Measurements from ENCODE around the gene FBXO21. TPM values are rescaled to one million over a fixed set of nuclear protein-coding genes. Genes with fewer than 3 reads are reported as not detected.

Gene FBXO21
- total RNA-seq, 1 experiment from 2014 or later: 230 TPM

DNA sequence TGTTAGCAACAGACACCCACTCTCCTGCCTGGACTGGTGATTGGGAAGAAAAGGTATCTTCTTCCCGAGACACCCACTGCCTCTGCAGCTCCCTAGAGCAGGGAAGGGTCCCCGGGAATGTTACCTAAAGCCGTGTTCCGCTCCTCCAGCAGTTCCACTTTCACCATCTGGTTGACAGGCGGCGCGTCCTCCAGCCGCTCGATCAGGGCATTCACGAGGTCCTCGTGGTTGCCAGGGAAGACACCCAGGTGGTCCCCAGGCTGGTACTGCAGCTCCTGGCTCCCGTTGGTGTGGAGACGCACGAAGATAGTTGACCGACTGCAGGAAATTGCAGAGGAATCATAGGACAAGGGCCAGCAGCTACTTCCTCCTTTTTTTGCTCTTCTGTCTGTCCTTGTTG lies 44.2 kb upstream of the FBXO21 start:
- no TSS peak for BruUV-seq (replicated peaks)
- ChIA-PET POLR2A (ENCODE audit: unreplicated experiment) (no interaction called here), CTCF (no interaction called here)
- H3K79me2 ChIP-seq (ENCODE audit: low read length): no peaks in the 10 kb centered on the region
- H3F3A ChIP-seq (ENCODE audit: low read length, unreplicated experiment): no peaks in the 10 kb centered on the region
- H3K4me2 ChIP-seq (ENCODE audit: low read length): no peak overlapping the region
- no peaks in the 10 kb centered on the region for H3K36me3 ChIP-seq (ENCODE audit: low read depth, low read length)
- H2AFZ ChIP-seq (ENCODE audit: low read length): no peak overlapping the region
- H3K9ac ChIP-seq (ENCODE audit: low read length): no peak overlapping the region
- no peak for DNase-seq
- ATAC-seq: no peak
- H3K27me3 ChIP-seq (ENCODE audit: low read length): peaks cover 5% of the 10 kb centered on the region; the same call in 1 of the 2 replicates
- no peak overlapping the region for H3K27ac ChIP-seq (ENCODE audit: low read length)
- H3K9me2 ChIP-seq (replicated peaks; ENCODE audit: low read length): no peaks in the 10 kb centered on the region
- intact Hi-C loops (cut with micrococcal nuclease): no loop called here
- H3K9me3 ChIP-seq (ENCODE audit: low read length): no peaks in the 10 kb centered on the region
- TF ChIP-seq EZH2phosphoT487 (IDR thresholded peaks at IDR 0.05; ENCODE audit: borderline replicate concordance, low read length): no peak
- TF ChIP-seq EZH2 (IDR thresholded peaks at IDR 0.05; ENCODE audit: low read length, unreplicated experiment): no peak
- TF ChIP-seq, protein P1, sequence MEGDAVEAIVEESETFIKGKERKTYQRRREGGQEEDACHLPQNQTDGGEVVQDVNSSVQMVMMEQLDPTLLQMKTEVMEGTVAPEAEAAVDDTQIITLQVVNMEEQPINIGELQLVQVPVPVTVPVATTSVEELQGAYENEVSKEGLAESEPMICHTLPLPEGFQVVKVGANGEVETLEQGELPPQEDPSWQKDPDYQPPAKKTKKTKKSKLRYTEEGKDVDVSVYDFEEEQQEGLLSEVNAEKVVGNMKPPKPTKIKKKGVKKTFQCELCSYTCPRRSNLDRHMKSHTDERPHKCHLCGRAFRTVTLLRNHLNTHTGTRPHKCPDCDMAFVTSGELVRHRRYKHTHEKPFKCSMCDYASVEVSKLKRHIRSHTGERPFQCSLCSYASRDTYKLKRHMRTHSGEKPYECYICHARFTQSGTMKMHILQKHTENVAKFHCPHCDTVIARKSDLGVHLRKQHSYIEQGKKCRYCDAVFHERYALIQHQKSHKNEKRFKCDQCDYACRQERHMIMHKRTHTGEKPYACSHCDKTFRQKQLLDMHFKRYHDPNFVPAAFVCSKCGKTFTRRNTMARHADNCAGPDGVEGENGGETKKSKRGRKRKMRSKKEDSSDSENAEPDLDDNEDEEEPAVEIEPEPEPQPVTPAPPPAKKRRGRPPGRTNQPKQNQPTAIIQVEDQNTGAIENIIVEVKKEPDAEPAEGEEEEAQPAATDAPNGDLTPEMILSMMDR (conservative IDR thresholded peaks at IDR 0.05; ENCODE audit: low read depth, low read length): no peak
- H3K4me1 ChIP-seq (ENCODE audit: insufficient read depth, low read length): no peaks in the 10 kb centered on the region
- H4K20me1 ChIP-seq (ENCODE audit: low read length): 0 out of 2 replicates have a peak, but pooled peaks cover 4% of the 10 kb centered on the region
- no peak overlapping the region for H3K4me3 ChIP-seq (ENCODE audit: low read length)

DNA sequence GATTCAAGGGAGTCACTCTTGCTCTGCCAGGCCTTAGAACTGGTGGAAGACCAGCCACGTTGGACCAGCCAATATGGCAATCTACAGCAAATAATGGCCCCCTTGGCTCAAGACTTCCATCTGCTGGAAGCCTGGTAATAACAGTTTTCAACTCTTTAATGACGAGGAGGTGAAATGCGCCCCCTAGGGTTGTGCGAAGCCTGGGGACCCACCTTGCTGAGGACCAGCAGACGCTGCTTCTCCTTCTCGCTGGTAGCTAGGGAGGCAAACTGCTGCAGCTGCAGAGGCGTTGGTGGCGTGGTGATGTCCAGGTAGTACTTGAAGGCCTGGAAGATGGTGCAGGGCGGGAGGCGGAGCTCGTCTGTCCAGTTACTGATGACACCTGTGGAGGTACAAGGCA lies 41.5 kb upstream of the FBXO21 start:
- H3K9me2 ChIP-seq (replicated peaks; ENCODE audit: low read length): no peaks in the 10 kb centered on the region
- H3K36me3 ChIP-seq (ENCODE audit: low read depth, low read length): no peaks in the 10 kb centered on the region
- H3K27me3 ChIP-seq (ENCODE audit: low read length): no peaks in the 10 kb centered on the region
- H3K4me2 ChIP-seq (ENCODE audit: low read length): no peak overlapping the region
- no peaks in the 10 kb centered on the region for H3F3A ChIP-seq (ENCODE audit: low read length, unreplicated experiment)
- intact Hi-C loops (cut with micrococcal nuclease): no loop called here
- ChIA-PET POLR2A (ENCODE audit: unreplicated experiment) (no interaction called here), CTCF (interaction anchor here (0.6 kb wide), 1 partner anchor 10 kb away, joined by 3 read pairs; no protein-coding TSS in a partner anchor)
- H3K4me3 ChIP-seq (ENCODE audit: low read length): no peak overlapping the region
- H2AFZ ChIP-seq (ENCODE audit: low read length): no peak overlapping the region
- no peaks in the 10 kb centered on the region for H4K20me1 ChIP-seq (ENCODE audit: low read length)
- BruUV-seq (replicated peaks): no TSS peak
- H3K79me2 ChIP-seq (ENCODE audit: low read length): no peaks in the 10 kb centered on the region
- no peak overlapping the region for H3K27ac ChIP-seq (ENCODE audit: low read length)
- no peak for DNase-seq
- no peak overlapping the region for H3K9ac ChIP-seq (ENCODE audit: low read length)
- H3K9me3 ChIP-seq (ENCODE audit: low read length): no peaks in the 10 kb centered on the region
- TF ChIP-seq, protein P1 (conservative IDR thresholded peaks at IDR 0.05; ENCODE audit: low read depth, low read length): peak; percentile 57; the same call in 1 of the 2 replicates
- no peak for TF ChIP-seq EZH2phosphoT487 (IDR thresholded peaks at IDR 0.05; ENCODE audit: borderline replicate concordance, low read length)
- no peak for ATAC-seq
- H3K4me1 ChIP-seq (ENCODE audit: insufficient read depth, low read length): peaks cover 3% of the 10 kb centered on the region; the same call in 1 of the 2 replicates

DNA sequence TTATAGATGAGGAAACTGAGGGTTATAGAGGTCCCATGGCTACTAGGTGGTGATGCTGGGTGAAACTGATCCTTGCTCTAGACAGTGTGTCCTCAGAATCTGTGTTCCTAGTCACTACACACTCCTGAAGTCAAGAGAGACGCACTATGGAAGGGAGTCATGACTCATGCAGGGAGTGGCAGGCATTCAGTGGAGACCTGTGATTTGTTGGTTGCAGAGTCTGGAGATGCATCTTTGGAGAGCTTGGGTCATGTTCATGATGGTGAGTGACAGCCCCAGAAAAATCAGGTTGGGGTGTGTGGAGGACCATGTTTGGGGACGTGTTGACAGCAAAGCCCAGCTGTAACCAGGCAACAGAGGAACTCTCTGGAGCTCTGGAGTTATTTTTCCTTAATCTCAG lies 38.0 kb upstream of the FBXO21 start:
- H3K9me3 ChIP-seq (ENCODE audit: low read length): no peaks in the 10 kb centered on the region
- DNase-seq: peak; percentile 60
- BruUV-seq (replicated peaks): no TSS peak
- H4K20me1 ChIP-seq (ENCODE audit: low read length): no peaks in the 10 kb centered on the region
- ChIA-PET POLR2A (ENCODE audit: unreplicated experiment) (no interaction called here), CTCF (no interaction called here)
- H3K4me3 ChIP-seq (ENCODE audit: low read length): no peak overlapping the region
- H3K27ac ChIP-seq (ENCODE audit: low read length): no peak overlapping the region
- H3K27me3 ChIP-seq (ENCODE audit: low read length): no peaks in the 10 kb centered on the region
- ATAC-seq: peak; percentile 98
- no peaks in the 10 kb centered on the region for H3K79me2 ChIP-seq (ENCODE audit: low read length)
- H3K36me3 ChIP-seq (ENCODE audit: low read depth, low read length): no peaks in the 10 kb centered on the region
- TF ChIP-seq EZH2 (IDR thresholded peaks at IDR 0.05; ENCODE audit: low read length, unreplicated experiment) (no peak), EZH2phosphoT487 (IDR thresholded peaks at IDR 0.05; ENCODE audit: borderline replicate concordance, low read length) (no peak)
- TF ChIP-seq, protein P1 (conservative IDR thresholded peaks at IDR 0.05; ENCODE audit: low read depth, low read length): no peak
- H3K4me2 ChIP-seq (ENCODE audit: low read length): no peak overlapping the region
- H2AFZ ChIP-seq (ENCODE audit: low read length): no peak overlapping the region
- no peak overlapping the region for H3K9ac ChIP-seq (ENCODE audit: low read length)
- H3F3A ChIP-seq (ENCODE audit: low read length, unreplicated experiment): no peaks in the 10 kb centered on the region
- intact Hi-C loops (cut with micrococcal nuclease): no loop called here
- H3K4me1 ChIP-seq (ENCODE audit: insufficient read depth, low read length): peaks cover 3% of the 10 kb centered on the region; the same call in 1 of the 2 replicates
- no peaks in the 10 kb centered on the region for H3K9me2 ChIP-seq (replicated peaks; ENCODE audit: low read length)
